NCI-H1694 treated with DMSO at 0.1 percent for 48 hours (cell line): ENCODE data around the gene STX8.
"Not testable (repeated sequence)": the region's sequence is repeated elsewhere in the genome, so short reads cannot be mapped to it uniquely, and the experiment has no call there.

ENCODE experiments used
- DNase-seq: peaks from one replicate; lab custom pipeline; 2025; lab: John Stamatoyannopoulos, UW

The STX8 gene

GRCh38 chr17:9575381-9576101 lies at the start of gene STX8:
TSS of gene STX8 (minus strand) at chr17:9575820. CDS start at chr17:9575808, 12 bp downstream.
- peak; percentile 13 for DNase-seq

GRCh38 chr17:9622961-9623360 lies 47.3 kb upstream of the STX8 start:
- DNase-seq: no peak

GRCh38 chr17:9615486-9615885 lies 39.9 kb upstream of the STX8 start:
- no peak for DNase-seq

- no peak for DNase-seq
These were observed 36.4 kb upstream of the STX8 start for GRCh38 chr17:9612006-9612405.

GRCh38 chr17:9611557-9611956 lies 35.9 kb upstream of the STX8 start:
- no peak for DNase-seq

GRCh38 chr17:9607058-9607457 lies 31.4 kb upstream of the STX8 start:
- DNase-seq: not testable (repeated sequence)

GRCh38 chr17:9606453-9606852 lies 30.8 kb upstream of the STX8 start:
- DNase-seq: no peak

GRCh38 chr17:9604583-9604982 lies 29.0 kb upstream of the STX8 start:
- DNase-seq: not testable (repeated sequence)

GRCh38 chr17:9598661-9599060 lies 23.0 kb upstream of the STX8 start:
- no peak for DNase-seq

- DNase-seq: not testable (repeated sequence)
These were observed 22.0 kb upstream of the STX8 start for GRCh38 chr17:9597638-9598037.

- no peak for DNase-seq
These were observed 18.4 kb upstream of the STX8 start for GRCh38 chr17:9594065-9594464.

- DNase-seq: no peak
These were observed 12.5 kb upstream of the STX8 start for GRCh38 chr17:9587969-9588656.

- no peak for DNase-seq
These were observed 1.7 kb upstream of the STX8 start for GRCh38 chr17:9577373-9577709.

GRCh38 chr17:9576521-9577372 lies 1.1 kb upstream of the STX8 start, which contains the start of gene CFAP52:
TSS of gene CFAP52 (plus strand) at chr17:9576642. CDS start at chr17:9576696, 54 bp downstream.
- DNase-seq: peak; percentile 49

GRCh38 chr17:9571201-9571600 lies 4.4 kb downstream of the STX8 start:
- no peak for DNase-seq

- DNase-seq: no peak
These were observed 6.5 kb downstream of the STX8 start for GRCh38 chr17:9568957-9569588.

- DNase-seq: no peak
These were observed 7.6 kb downstream of the STX8 start for GRCh38 chr17:9568004-9568403.

- DNase-seq: not testable (repeated sequence)
These were observed 8.9 kb downstream of the STX8 start for GRCh38 chr17:9566739-9567138.

- no peak for DNase-seq
These were observed 9.6 kb downstream of the STX8 start for GRCh38 chr17:9566067-9566466.

- no peak for DNase-seq
These were observed 11.5 kb downstream of the STX8 start for GRCh38 chr17:9564104-9564503.

- no peak for DNase-seq
These were observed 17.8 kb downstream of the STX8 start for GRCh38 chr17:9557857-9558256.

- DNase-seq: no peak
These were observed 18.4 kb downstream of the STX8 start for GRCh38 chr17:9557161-9557755.
